Measurements from ENCODE around the gene MEIOB. TPM values are rescaled to one million over a fixed set of nuclear protein-coding genes. Genes with fewer than 3 reads are reported as not detected.

Gene MEIOB
- polyA plus RNA-seq, 1 of the 3 experiments (the other 2 are of a cell fraction), result not detected

DNA sequence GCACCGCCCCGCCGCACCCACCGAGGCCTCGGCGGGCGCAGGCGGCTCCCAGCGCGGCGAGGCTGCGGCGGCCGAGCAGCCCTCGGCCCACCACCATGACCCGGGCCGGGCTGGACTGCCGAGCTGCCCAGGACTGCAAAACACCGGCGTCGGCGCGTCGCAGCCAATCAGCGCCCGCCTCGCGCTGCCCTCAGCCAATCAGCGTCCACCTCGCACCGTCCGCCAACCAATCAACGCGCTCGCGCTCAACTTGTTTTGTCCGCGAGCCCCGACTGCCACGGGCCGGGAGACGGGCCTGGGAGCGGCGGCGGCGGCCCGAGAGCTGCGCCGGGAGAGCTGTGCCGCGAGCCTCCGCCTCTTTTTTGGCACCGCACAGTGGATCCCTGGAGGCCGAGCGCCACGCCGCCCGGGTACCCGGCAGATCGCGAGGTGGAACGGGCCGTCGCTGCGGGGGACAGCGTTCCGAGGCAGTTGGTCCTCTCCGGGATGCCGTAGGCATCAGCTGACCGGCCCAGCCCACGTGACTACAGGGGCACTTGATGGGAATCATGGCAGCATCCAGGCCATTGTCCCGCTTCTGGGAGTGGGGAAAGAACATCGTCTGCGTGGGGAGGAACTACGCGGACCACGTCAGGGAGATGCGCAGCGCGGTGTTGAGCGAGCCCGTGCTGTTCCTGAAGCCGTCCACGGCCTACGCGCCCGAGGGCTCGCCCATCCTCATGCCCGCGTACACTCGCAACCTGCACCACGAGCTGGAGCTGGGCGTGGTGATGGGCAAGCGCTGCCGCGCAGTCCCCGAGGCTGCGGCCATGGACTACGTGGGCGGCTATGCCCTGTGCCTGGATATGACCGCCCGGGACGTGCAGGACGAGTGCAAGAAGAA is 45.0 kb downstream of the MEIOB start, which contains the start of the genes FAHD1 and HAGH (continued):
- TF ChIP-seq, protein P1, sequence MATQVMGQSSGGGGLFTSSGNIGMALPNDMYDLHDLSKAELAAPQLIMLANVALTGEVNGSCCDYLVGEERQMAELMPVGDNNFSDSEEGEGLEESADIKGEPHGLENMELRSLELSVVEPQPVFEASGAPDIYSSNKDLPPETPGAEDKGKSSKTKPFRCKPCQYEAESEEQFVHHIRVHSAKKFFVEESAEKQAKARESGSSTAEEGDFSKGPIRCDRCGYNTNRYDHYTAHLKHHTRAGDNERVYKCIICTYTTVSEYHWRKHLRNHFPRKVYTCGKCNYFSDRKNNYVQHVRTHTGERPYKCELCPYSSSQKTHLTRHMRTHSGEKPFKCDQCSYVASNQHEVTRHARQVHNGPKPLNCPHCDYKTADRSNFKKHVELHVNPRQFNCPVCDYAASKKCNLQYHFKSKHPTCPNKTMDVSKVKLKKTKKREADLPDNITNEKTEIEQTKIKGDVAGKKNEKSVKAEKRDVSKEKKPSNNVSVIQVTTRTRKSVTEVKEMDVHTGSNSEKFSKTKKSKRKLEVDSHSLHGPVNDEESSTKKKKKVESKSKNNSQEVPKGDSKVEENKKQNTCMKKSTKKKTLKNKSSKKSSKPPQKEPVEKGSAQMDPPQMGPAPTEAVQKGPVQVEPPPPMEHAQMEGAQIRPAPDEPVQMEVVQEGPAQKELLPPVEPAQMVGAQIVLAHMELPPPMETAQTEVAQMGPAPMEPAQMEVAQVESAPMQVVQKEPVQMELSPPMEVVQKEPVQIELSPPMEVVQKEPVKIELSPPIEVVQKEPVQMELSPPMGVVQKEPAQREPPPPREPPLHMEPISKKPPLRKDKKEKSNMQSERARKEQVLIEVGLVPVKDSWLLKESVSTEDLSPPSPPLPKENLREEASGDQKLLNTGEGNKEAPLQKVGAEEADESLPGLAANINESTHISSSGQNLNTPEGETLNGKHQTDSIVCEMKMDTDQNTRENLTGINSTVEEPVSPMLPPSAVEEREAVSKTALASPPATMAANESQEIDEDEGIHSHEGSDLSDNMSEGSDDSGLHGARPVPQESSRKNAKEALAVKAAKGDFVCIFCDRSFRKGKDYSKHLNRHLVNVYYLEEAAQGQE (IDR thresholded peaks at IDR 0.05; ENCODE audit: low read depth, low read length), result peak; percentile 78
- no peak for TF ChIP-seq NFIC (IDR thresholded peaks at IDR 0.05; ENCODE audit: borderline replicate concordance)
- TF ChIP-seq SIN3A (IDR thresholded peaks at IDR 0.05; ENCODE audit: borderline replicate concordance, low read depth, low read length), result peak; percentile 98
- TF ChIP-seq, protein P2, sequence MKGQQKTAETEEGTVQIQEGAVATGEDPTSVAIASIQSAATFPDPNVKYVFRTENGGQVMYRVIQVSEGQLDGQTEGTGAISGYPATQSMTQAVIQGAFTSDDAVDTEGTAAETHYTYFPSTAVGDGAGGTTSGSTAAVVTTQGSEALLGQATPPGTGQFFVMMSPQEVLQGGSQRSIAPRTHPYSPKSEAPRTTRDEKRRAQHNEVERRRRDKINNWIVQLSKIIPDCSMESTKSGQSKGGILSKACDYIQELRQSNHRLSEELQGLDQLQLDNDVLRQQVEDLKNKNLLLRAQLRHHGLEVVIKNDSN (IDR thresholded peaks at IDR 0.05; ENCODE audit: borderline replicate concordance, low read depth), result peak; percentile 100
- peak in 1 of 2 experiments; percentile 11; a peak in 1 of 4 replicates for TF ChIP-seq EP300 (IDR thresholded peaks at IDR 0.05; ENCODE audit: borderline replicate concordance in 1 of 2, low read depth in 1 of 2, low read length in 1 of 2)
- no peak for TF ChIP-seq TCF12 (IDR thresholded peaks at IDR 0.05)
- TF ChIP-seq, protein P3, sequence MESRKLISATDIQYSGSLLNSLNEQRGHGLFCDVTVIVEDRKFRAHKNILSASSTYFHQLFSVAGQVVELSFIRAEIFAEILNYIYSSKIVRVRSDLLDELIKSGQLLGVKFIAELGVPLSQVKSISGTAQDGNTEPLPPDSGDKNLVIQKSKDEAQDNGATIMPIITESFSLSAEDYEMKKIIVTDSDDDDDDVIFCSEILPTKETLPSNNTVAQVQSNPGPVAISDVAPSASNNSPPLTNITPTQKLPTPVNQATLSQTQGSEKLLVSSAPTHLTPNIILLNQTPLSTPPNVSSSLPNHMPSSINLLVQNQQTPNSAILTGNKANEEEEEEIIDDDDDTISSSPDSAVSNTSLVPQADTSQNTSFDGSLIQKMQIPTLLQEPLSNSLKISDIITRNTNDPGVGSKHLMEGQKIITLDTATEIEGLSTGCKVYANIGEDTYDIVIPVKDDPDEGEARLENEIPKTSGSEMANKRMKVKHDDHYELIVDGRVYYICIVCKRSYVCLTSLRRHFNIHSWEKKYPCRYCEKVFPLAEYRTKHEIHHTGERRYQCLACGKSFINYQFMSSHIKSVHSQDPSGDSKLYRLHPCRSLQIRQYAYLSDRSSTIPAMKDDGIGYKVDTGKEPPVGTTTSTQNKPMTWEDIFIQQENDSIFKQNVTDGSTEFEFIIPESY (IDR thresholded peaks at IDR 0.05; ENCODE audit: borderline replicate concordance, low read depth), result peak; percentile 81; the same call in 1 of the 2 replicates
- peak; percentile 66 for TF ChIP-seq CHD2 (IDR thresholded peaks at IDR 0.05; ENCODE audit: low read length, partially characterized antibody)
- TF ChIP-seq FOXJ3 (CRISPR knock-in tag; IDR thresholded peaks at IDR 0.05), result no peak

All from SK-N-SH (cell line).